Fibroblast of the aortic adventitia (primary cell): Measurements from ENCODE around the gene FOXO3. TPM values are rescaled to one million over a fixed set of nuclear protein-coding genes. Genes with fewer than 3 reads are reported as not detected.
A peak's percentile ranks its signal among the peaks of the same experiment; 100 is the strongest.

Source experiments
- DNase-seq: peaks from one replicate; pipeline ENCODE4 v3.0.0-alpha.2; 2010; ENCODE audit warnings: low read depth
- H3K4me3 ChIP-seq: 2 replicates; pipeline ENCODE4 v1.5.1; 2011; ENCODE audit warnings: low read depth, mild to moderate bottlenecking, control low read depth, low read length, moderate library complexity
- total RNA-seq: library from RNA; depleted of rRNA; stranded (reverse); fragments of >200 nt; gene quantifications from 2 replicates; pipeline ENCODE4 v1.2.3, GENCODE V29; 2012; ENCODE audit warnings: low replicate concordance
- TF ChIP-seq, protein P1 (sequence below): IDR thresholded peaks from 2 replicates; pipeline ENCODE4 v1.5.1; 2011; ENCODE audit warnings: mild to moderate bottlenecking, low read length, control low read depth, inconsistent platforms; ENCODE audit not compliant: insufficient read depth

FOXO3 gene
- total RNA-seq, 1 donor: 54.5 TPM

GRCh38 chr6:108689272-108690161 is 128.8 kb downstream of the FOXO3 start:
- TF ChIP-seq, protein P1, sequence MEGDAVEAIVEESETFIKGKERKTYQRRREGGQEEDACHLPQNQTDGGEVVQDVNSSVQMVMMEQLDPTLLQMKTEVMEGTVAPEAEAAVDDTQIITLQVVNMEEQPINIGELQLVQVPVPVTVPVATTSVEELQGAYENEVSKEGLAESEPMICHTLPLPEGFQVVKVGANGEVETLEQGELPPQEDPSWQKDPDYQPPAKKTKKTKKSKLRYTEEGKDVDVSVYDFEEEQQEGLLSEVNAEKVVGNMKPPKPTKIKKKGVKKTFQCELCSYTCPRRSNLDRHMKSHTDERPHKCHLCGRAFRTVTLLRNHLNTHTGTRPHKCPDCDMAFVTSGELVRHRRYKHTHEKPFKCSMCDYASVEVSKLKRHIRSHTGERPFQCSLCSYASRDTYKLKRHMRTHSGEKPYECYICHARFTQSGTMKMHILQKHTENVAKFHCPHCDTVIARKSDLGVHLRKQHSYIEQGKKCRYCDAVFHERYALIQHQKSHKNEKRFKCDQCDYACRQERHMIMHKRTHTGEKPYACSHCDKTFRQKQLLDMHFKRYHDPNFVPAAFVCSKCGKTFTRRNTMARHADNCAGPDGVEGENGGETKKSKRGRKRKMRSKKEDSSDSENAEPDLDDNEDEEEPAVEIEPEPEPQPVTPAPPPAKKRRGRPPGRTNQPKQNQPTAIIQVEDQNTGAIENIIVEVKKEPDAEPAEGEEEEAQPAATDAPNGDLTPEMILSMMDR: no peak
- peak; percentile 88 for DNase-seq
- no peak overlapping the region for H3K4me3 ChIP-seq

GRCh38 chr6:108690326-108691049 is 129.8 kb downstream of the FOXO3 start:
- peak; percentile 51 for DNase-seq
- TF ChIP-seq, protein P1: no peak
- no peak overlapping the region for H3K4me3 ChIP-seq

GRCh38 chr6:108693430-108694154 is 132.9 kb downstream of the FOXO3 start:
- no peak overlapping the region for H3K4me3 ChIP-seq
- TF ChIP-seq, protein P1: no peak
- DNase-seq: no peak

DNA sequence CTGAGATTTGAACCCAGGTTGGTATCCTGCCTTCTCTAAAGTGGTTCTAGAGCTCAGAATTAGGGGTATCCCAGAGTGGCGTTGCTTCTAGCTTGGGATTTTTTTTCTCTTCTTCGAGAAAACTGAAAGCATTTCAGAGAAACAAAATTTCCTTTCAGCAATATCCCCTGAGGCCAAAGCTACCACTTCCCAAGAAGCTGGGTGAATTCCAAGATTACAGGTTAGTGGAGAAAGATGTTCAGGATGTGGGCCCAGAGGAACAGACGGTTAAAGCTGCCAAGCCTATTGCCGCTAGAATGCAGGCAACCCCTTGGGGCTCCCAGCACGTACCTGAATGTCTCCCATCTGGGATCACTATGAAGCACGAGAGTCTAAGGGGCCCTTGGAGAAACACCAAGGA is 134.1 kb downstream of the FOXO3 start:
- no peak for DNase-seq
- H3K4me3 ChIP-seq: no peak overlapping the region
- TF ChIP-seq, protein P1: no peak

GRCh38 chr6:108697561-108698161 is 136.9 kb downstream of the FOXO3 start:
- no peak overlapping the region for H3K4me3 ChIP-seq
- peak; percentile 59 for DNase-seq
- TF ChIP-seq, protein P1: no peak

- no peak overlapping the region for H3K4me3 ChIP-seq
- DNase-seq: no peak
- TF ChIP-seq, protein P1: no peak
Measured at GRCh38 chr6:108698593-108699289, 138.0 kb downstream of the FOXO3 start.
